ENCODE measurements around the gene CERS3. TPM values are rescaled to one million over a fixed set of nuclear protein-coding genes. Genes with fewer than 3 reads are reported as not detected.

CERS3 gene
- total RNA-seq, 1 experiment from 2014 or later: not detected

- TF ChIP-seq EZH2 (IDR thresholded peaks at IDR 0.05; ENCODE audit: borderline replicate concordance, low read depth, low read length, poor library complexity, severe bottlenecking): no peak
- Histone ChIP-seq H3K4me1 (ENCODE audit: insufficient read depth, low read length, poor library complexity, severe bottlenecking) (no peaks in the 10 kb centered on the region), H3K27ac (ENCODE audit: low read depth, low read length, poor library complexity, severe bottlenecking) (no peak overlapping the region), H3K27me3 (replicated peaks; ENCODE audit: insufficient read depth, low read depth, low read length, poor library complexity) (no peaks in the 10 kb centered on the region), H3K9me3 (ENCODE audit: low read depth, low read length, poor library complexity, severe bottlenecking) (no peaks in the 10 kb centered on the region), H3K36me3 (ENCODE audit: insufficient read depth, low read length, poor library complexity, severe bottlenecking) (no peaks in the 10 kb centered on the region), H3K4me3 (ENCODE audit: low read depth, low read length, poor library complexity, severe bottlenecking) (no peak overlapping the region)
- DNase-seq (ENCODE audit: low spot score): no peak
- CTCF ChIA-PET: no interaction called here
- intact Hi-C loops (cut with micrococcal nuclease; ENCODE audit: unreplicated experiment): no loop called here
- no TSS peak for BruUV-seq (replicated peaks)
- POLR2A ChIA-PET (ENCODE audit: low non-redundant PET): no interaction called here
These were observed 94.2 kb downstream of the CERS3 start for GRCh38 chr15:100434561-100434960.

GRCh38 chr15:100434038-100434437, 94.7 kb downstream of the CERS3 start:
- intact Hi-C loops (cut with micrococcal nuclease; ENCODE audit: unreplicated experiment): no loop called here
- Histone ChIP-seq H3K36me3 (ENCODE audit: insufficient read depth, low read length, poor library complexity, severe bottlenecking) (no peaks in the 10 kb centered on the region), H3K9me3 (ENCODE audit: low read depth, low read length, poor library complexity, severe bottlenecking) (no peaks in the 10 kb centered on the region), H3K4me3 (ENCODE audit: low read depth, low read length, poor library complexity, severe bottlenecking) (no peak overlapping the region), H3K4me1 (ENCODE audit: insufficient read depth, low read length, poor library complexity, severe bottlenecking) (no peaks in the 10 kb centered on the region), H3K27ac (ENCODE audit: low read depth, low read length, poor library complexity, severe bottlenecking) (no peak overlapping the region), H3K27me3 (replicated peaks; ENCODE audit: insufficient read depth, low read depth, low read length, poor library complexity) (no peaks in the 10 kb centered on the region)
- ChIA-PET POLR2A (ENCODE audit: low non-redundant PET) (no interaction called here), CTCF (no interaction called here)
- no peak for DNase-seq (ENCODE audit: low spot score)
- no peak for TF ChIP-seq CTCF (conservative IDR thresholded peaks at IDR 0.05; ENCODE audit: low read depth, low read length)
- no peak for TF ChIP-seq EZH2 (IDR thresholded peaks at IDR 0.05; ENCODE audit: borderline replicate concordance, low read depth, low read length, poor library complexity, severe bottlenecking)
- no TSS peak for BruUV-seq (replicated peaks)

- intact Hi-C loops (cut with micrococcal nuclease; ENCODE audit: unreplicated experiment): no loop called here
- Histone ChIP-seq H3K27me3 (replicated peaks; ENCODE audit: insufficient read depth, low read depth, low read length, poor library complexity) (no peaks in the 10 kb centered on the region), H3K27ac (ENCODE audit: low read depth, low read length, poor library complexity, severe bottlenecking) (no peak overlapping the region), H3K36me3 (ENCODE audit: insufficient read depth, low read length, poor library complexity, severe bottlenecking) (no peaks in the 10 kb centered on the region), H3K4me3 (ENCODE audit: low read depth, low read length, poor library complexity, severe bottlenecking) (no peak overlapping the region), H3K4me1 (ENCODE audit: insufficient read depth, low read length, poor library complexity, severe bottlenecking) (no peaks in the 10 kb centered on the region), H3K9me3 (ENCODE audit: low read depth, low read length, poor library complexity, severe bottlenecking) (no peaks in the 10 kb centered on the region)
- ChIA-PET CTCF (interaction anchor here (0.6 kb wide), 1 partner anchor 1768 kb away, joined by 5 read pairs; no protein-coding TSS in a partner anchor), POLR2A (ENCODE audit: low non-redundant PET) (no interaction called here)
- no peak for DNase-seq (ENCODE audit: low spot score)
- no TSS peak for BruUV-seq (replicated peaks)
- TF ChIP-seq CTCF (conservative IDR thresholded peaks at IDR 0.05; ENCODE audit: low read depth, low read length): no peak
- TF ChIP-seq EZH2 (IDR thresholded peaks at IDR 0.05; ENCODE audit: borderline replicate concordance, low read depth, low read length, poor library complexity, severe bottlenecking): no peak
These were observed 95.4 kb downstream of the CERS3 start for GRCh38 chr15:100433304-100433703.

GRCh38 chr15:100430411-100430810, 98.3 kb downstream of the CERS3 start:
- ChIA-PET POLR2A (ENCODE audit: low non-redundant PET) (no interaction called here), CTCF (no interaction called here)
- Histone ChIP-seq H3K4me1 (ENCODE audit: insufficient read depth, low read length, poor library complexity, severe bottlenecking) (no peaks in the 10 kb centered on the region), H3K27me3 (replicated peaks; ENCODE audit: insufficient read depth, low read depth, low read length, poor library complexity) (no peaks in the 10 kb centered on the region), H3K27ac (ENCODE audit: low read depth, low read length, poor library complexity, severe bottlenecking) (no peak overlapping the region), H3K4me3 (ENCODE audit: low read depth, low read length, poor library complexity, severe bottlenecking) (no peak overlapping the region), H3K9me3 (ENCODE audit: low read depth, low read length, poor library complexity, severe bottlenecking) (no peaks in the 10 kb centered on the region), H3K36me3 (ENCODE audit: insufficient read depth, low read length, poor library complexity, severe bottlenecking) (no peaks in the 10 kb centered on the region)
- intact Hi-C loops (cut with micrococcal nuclease; ENCODE audit: unreplicated experiment): no loop called here
- TF ChIP-seq EZH2 (IDR thresholded peaks at IDR 0.05; ENCODE audit: borderline replicate concordance, low read depth, low read length, poor library complexity, severe bottlenecking) (no peak), CTCF (conservative IDR thresholded peaks at IDR 0.05; ENCODE audit: low read depth, low read length) (no peak)
- DNase-seq (ENCODE audit: low spot score): no peak
- BruUV-seq (replicated peaks): no TSS peak

Measured in A673 (cell line).